NT2/D1 (cell line): Measurements from ENCODE around the gene LSMEM2.

Experiments used
- YY1 ChIP-seq: IDR thresholded peaks from 2 replicates; pipeline ENCODE4 v1.6.1; 2011; ENCODE audit not compliant: insufficient read length, insufficient read depth
- ZNF274 ChIP-seq: IDR thresholded peaks from 2 replicates; pipeline ENCODE4 v1.6.1; 2011; ENCODE audit warnings: mild to moderate bottlenecking, low read depth, low read length

GRCh38 chr3:50322386-50323091 lies 43.7 kb downstream of the LSMEM2 start, which contains the start of gene HYAL2:
- TF ChIP-seq YY1 (no peak), ZNF274 (no peak)
